KOPT-K1 (cell line): ENCODE data around the gene GPR84.

Experiments used
- H3K27ac ChIP-seq: fragments of 200-600 bp; sonication (generic); 2 replicates; pipeline ENCODE4 v1.5.1; 2016; ENCODE audit warnings: antibody characterized with exemption, mild to moderate bottlenecking, low read depth, low read length; ENCODE audit not compliant: poor library complexity, severe bottlenecking
- H3K36me3 ChIP-seq: fragments of 200-600 bp; sonication (generic); 2 replicates; pipeline ENCODE4 v1.5.1; 2017; ENCODE audit warnings: antibody characterized with exemption, mild to moderate bottlenecking, low read length, moderate library complexity; ENCODE audit not compliant: insufficient read depth
- H3K9me3 ChIP-seq: fragments of 200-600 bp; sonication (generic); 2 replicates; pipeline ENCODE4 v1.5.1; 2017; ENCODE audit warnings: antibody characterized with exemption, low read length, mild to moderate bottlenecking; ENCODE audit not compliant: insufficient read depth, poor library complexity, severe bottlenecking

The GPR84 gene

GRCh38 chr12:54397157-54397556, 32.9 kb upstream of the GPR84 start:
- Histone ChIP-seq H3K9me3 (no peaks in the 10 kb centered on the region), H3K27ac (no peak overlapping the region), H3K36me3 (peaks cover 83% of the 10 kb centered on the region)

DNA sequence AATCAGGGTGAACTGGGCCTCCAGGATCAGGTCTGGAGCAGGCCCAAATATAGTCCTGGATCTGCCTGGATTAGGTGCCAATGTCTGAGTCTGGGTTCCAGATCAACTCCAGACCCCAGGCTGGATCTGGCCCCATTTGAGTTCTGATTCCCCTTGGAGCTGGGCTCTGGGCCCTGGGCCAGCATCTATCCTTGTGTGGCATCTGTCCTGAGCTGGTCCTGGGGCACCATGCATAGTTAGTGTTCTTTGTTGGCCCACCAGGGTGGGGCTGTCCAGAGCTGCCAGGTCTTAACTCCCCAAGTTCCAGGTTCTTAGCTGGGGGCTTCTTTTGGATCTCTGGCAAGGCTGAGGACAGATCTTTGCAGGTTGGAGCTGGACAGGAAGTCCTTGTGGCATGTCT, 31.3 kb upstream of the GPR84 start:
- no peak overlapping the region for H3K27ac ChIP-seq
- H3K36me3 ChIP-seq, result peaks cover 67% of the 10 kb centered on the region

GRCh38 chr12:54394986-54395385, 30.7 kb upstream of the GPR84 start:
- Histone ChIP-seq H3K36me3 (peaks cover 62% of the 10 kb centered on the region), H3K27ac (no peak overlapping the region), H3K9me3 (no peaks in the 10 kb centered on the region)

More for the DNA sequence above, 31.3 kb upstream of the GPR84 start:
- H3K9me3 ChIP-seq, result no peaks in the 10 kb centered on the region

DNA sequence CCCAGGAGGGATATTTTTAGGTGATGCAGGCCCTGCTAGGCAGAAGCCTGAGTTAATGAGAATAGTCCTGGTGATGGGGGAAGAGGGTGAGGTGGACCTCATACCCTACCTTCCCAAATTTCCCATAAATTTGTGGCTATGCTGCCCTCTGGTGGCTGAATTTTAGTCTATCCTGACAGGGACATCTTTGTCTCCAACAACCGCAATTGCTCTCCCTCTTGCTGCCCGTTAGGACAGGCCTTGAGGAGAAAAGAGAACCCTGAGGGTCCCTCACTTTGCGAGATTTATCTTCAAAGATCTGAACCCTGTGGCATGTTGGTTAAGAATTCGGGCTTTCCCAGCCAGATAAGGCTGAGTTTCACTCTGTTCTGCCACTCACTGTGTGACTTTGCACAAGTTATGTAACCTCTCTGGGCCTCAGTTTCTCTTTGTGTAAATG, 30.0 kb upstream of the GPR84 start:
- Histone ChIP-seq H3K9me3 (no peaks in the 10 kb centered on the region), H3K36me3 (peaks cover 55% of the 10 kb centered on the region), H3K27ac (no peak overlapping the region)

- no peak overlapping the region for H3K27ac ChIP-seq
- peaks cover 49% of the 10 kb centered on the region for H3K36me3 ChIP-seq
- H3K9me3 ChIP-seq, result no peaks in the 10 kb centered on the region
Measured at GRCh38 chr12:54393743-54394142, 29.5 kb upstream of the GPR84 start.

DNA sequence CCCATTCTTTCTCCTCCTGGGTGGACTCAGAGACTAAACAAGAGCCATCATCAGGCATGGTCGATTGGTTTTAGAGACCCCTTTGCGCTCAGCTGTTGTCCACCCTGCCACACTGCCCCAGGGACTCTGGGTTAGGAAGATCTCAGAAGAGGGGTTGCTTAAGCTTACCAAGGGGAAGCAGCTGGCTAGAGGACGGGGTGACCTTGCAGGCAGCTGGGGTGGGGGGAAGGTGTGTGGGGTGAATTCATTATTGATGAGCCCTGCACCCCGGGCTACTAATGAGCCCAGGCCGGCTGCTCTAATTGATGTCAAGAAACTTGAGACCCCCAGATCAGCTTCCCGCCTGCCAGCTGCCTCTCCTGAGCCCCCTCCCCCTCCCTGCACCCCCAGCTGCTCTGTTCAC, 28.9 kb upstream of the GPR84 start:
- no peaks in the 10 kb centered on the region for H3K9me3 ChIP-seq
- H3K36me3 ChIP-seq, result peaks cover 44% of the 10 kb centered on the region
- no peak overlapping the region for H3K27ac ChIP-seq

GRCh38 chr12:54392485-54393206, 28.4 kb upstream of the GPR84 start:
- Histone ChIP-seq H3K9me3 (no peaks in the 10 kb centered on the region), H3K36me3 (peaks cover 38% of the 10 kb centered on the region), H3K27ac (no peak overlapping the region)

- no peak overlapping the region for H3K27ac ChIP-seq
- H3K9me3 ChIP-seq, result no peaks in the 10 kb centered on the region
- peaks cover 21% of the 10 kb centered on the region for H3K36me3 ChIP-seq
Measured at GRCh38 chr12:54390668-54391551, 26.6 kb upstream of the GPR84 start.

- no peaks in the 10 kb centered on the region for H3K9me3 ChIP-seq
- H3K27ac ChIP-seq, result no peak overlapping the region
- peaks cover 14% of the 10 kb centered on the region for H3K36me3 ChIP-seq
Measured at GRCh38 chr12:54390176-54390667, 25.9 kb upstream of the GPR84 start.

- Histone ChIP-seq H3K36me3 (peaks cover 9% of the 10 kb centered on the region), H3K27ac (no peak overlapping the region)
Measured at GRCh38 chr12:54389607-54390175, 25.4 kb upstream of the GPR84 start.

DNA sequence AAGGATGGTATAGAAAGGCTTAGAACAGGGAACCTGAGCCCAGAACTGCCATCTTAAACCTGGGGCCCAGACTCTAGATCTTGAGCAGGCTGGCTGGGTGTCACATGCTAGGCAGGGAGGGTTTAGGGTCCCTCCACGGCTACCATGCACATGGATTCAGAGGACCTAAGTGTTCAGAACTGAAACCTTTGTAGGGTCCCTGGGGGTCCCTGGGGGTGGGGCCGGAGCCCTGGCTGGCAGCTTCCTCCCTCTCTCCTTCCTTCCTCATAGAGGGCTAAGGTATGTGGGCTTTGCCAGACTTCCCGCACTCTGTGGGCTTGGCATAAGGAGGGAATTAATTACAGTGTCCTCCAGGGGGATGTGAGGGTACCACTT, 24.8 kb upstream of the GPR84 start:
- Histone ChIP-seq H3K27ac (no peak overlapping the region), H3K36me3 (peaks cover 3% of the 10 kb centered on the region; the same call in 1 of the 2 replicates), H3K9me3 (no peaks in the 10 kb centered on the region)

More at GRCh38 chr12:54389607-54390175, 25.4 kb upstream of the GPR84 start:
- H3K9me3 ChIP-seq, result no peaks in the 10 kb centered on the region

DNA sequence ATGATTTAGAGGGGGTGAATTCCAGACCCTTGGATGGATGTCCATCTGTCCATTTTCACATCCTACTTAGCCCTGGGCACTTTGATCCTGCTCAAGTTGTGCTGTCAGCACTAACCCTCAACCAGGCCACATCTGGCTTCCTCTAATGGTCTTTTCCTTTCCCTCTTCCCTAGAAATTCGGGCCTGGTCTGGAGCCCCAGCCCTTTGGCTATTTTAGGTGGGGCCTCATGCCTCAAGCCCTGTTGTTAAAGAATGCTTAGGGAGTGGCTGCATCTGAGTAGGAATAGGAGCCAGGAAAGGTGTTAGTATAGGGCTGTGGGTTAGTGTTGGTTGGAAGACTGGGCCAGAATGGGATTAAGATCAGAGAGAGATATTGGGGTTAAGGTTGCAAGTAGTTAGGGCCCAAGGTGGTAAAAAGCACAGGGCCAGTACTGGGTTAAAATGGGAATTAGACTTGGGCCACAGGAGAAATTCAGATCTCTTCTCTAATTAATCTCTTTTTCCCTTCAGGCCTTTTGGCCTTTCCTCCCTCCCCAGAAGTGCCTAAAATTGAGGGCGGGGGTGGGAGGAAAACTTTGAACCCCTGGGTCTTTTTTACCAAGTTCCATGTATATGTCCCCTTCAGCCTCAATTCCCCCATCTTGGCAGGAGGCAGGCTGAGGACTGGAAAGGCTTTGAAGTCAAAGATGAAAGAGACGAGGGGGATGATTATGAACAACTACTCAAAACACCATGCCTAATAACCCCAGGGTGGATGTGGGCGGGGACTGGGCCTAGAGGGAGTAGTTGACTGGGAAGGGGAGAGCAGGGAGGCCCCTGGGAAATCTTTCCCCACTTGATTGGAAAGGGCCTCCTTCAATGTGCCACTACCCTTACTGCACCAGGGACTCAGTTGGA, 24.2 kb upstream of the GPR84 start:
- Histone ChIP-seq H3K36me3 (no peaks in the 10 kb centered on the region), H3K9me3 (no peaks in the 10 kb centered on the region), H3K27ac (no peak overlapping the region)

DNA sequence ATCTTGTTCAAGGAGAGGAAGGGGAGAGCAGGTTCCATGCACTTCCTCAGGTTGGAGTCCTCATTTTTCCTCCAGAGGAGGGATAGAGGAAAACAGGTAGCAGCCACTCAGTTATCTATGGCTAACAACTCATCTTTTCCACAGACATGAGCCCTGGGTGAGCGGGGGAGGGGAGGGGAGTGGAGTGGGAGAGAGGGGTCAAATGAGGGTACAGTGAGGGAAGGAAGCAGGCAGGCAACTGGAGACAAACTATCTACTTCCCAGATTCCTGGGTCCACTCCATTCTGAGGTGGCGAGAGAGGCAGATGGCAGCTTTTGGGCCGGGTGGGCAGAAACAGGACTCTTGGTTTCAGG, 22.8 kb upstream of the GPR84 start:
- Histone ChIP-seq H3K36me3 (no peaks in the 10 kb centered on the region), H3K9me3 (no peaks in the 10 kb centered on the region), H3K27ac (no peak overlapping the region)

DNA sequence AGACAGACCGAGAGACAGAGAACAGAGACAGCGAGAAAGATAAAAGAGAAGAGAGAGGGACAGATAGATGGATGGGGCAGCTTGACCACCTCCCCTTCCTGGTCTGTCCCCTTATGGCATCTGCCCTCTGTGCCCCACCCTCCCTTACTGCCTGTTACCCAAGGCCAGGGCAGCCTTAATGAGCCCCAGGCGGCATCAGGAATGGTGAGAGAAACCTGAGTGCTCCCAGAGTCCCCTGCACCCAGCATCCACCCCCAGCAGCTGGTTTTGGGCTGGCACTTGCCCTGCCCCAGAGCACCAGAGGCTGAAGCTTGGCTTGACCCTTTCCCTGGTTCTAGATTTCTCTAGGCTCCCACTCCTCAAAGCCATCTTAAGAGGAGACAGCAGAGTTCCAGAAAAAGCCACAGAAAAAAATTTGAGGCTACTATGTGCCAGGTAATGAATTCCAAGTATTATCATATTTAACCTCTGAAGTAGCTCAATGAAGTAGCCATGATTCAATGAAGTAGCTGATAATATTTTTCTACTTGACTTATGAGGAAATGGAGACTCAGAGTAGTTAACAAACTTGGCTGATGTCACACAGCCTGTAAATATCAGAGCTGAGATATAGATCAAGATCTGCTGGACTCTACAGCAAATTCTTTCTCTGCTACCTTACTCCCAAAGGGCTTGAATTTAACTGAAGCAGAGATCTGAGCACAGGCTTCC, 22.3 kb upstream of the GPR84 start:
- Histone ChIP-seq H3K9me3 (no peaks in the 10 kb centered on the region), H3K36me3 (no peaks in the 10 kb centered on the region), H3K27ac (no peak overlapping the region)
